HEK293 (cell line): ENCODE data around the gene PDE8B.

Experiments used
- BCL11A ChIP-seq: fragments of 450-650 bp; formaldehyde crosslinking; IDR thresholded peaks from 2 replicates; pipeline ENCODE4 v1.5.1; 2016; ENCODE audit warnings: low read depth, missing biosample characterization, missing genetic modification characterization
- SETDB1 ChIP-seq: IDR thresholded peaks from one replicate; pipeline ENCODE4 v1.6.1; 2017; ENCODE audit warnings: mild to moderate bottlenecking, low read length, moderate library complexity, mixed read lengths; ENCODE audit not compliant: insufficient read length
- TRIM28 ChIP-seq: IDR thresholded peaks from 2 replicates; pipeline ENCODE4 v1.6.1; 2011; ENCODE audit warnings: low read length, control low read depth, borderline replicate concordance
- YY1 ChIP-seq: fragments of 450-650 bp; formaldehyde crosslinking; IDR thresholded peaks from 2 replicates; pipeline ENCODE4 v1.5.1; 2018; ENCODE audit warnings: missing biosample characterization, missing genetic modification characterization
- ZBTB48 ChIP-seq: fragments of 450-650 bp; formaldehyde crosslinking; IDR thresholded peaks from 2 replicates; pipeline ENCODE4 v1.5.1; 2016; ENCODE audit warnings: missing biosample characterization, missing genetic modification characterization
- ZNF37A ChIP-seq: fragments of 450-650 bp; IDR thresholded peaks from 2 replicates; pipeline ENCODE4 v1.5.1; 2018; ENCODE audit warnings: missing biosample characterization, missing genetic modification characterization
- ZNF530 ChIP-seq: fragments of 450-650 bp; formaldehyde crosslinking; IDR thresholded peaks from 2 replicates; pipeline ENCODE4 v1.5.1; 2016; ENCODE audit warnings: low read depth, missing biosample characterization, missing genetic modification characterization
- ZNF549 ChIP-seq: fragments of 450-650 bp; IDR thresholded peaks from 2 replicates; pipeline ENCODE4 v1.5.1; 2018; ENCODE audit warnings: missing biosample characterization, missing genetic modification characterization, mild to moderate bottlenecking, inconsistent platforms, moderate library complexity
- ZNF658 ChIP-seq: fragments of 450-650 bp; formaldehyde crosslinking; IDR thresholded peaks from 2 replicates; pipeline ENCODE4; 2016; ENCODE audit warnings: missing biosample characterization, missing genetic modification characterization
- ZNF677 ChIP-seq: fragments of 450-650 bp; IDR thresholded peaks from 2 replicates; pipeline ENCODE4 v1.5.0; 2018; ENCODE audit warnings: missing biosample characterization, mild to moderate bottlenecking, missing genetic modification characterization, moderate library complexity
- TF ChIP-seq, protein P1 (sequence below): fragments of 450-650 bp; formaldehyde crosslinking; IDR thresholded peaks from 2 replicates; pipeline ENCODE4 v1.5.1; 2016; ENCODE audit warnings: missing biosample characterization, missing genetic modification characterization
- TF ChIP-seq, protein P2 (sequence below): fragments of 450-650 bp; formaldehyde crosslinking; IDR thresholded peaks from 2 replicates; pipeline ENCODE4 v1.5.1; 2016; ENCODE audit warnings: missing biosample characterization, missing genetic modification characterization
- TF ChIP-seq, protein P3 (sequence below): fragments of 450-650 bp; formaldehyde crosslinking; IDR thresholded peaks from 2 replicates; pipeline ENCODE4 v1.5.1; 2016; ENCODE audit warnings: missing biosample characterization, missing genetic modification characterization

DNA sequence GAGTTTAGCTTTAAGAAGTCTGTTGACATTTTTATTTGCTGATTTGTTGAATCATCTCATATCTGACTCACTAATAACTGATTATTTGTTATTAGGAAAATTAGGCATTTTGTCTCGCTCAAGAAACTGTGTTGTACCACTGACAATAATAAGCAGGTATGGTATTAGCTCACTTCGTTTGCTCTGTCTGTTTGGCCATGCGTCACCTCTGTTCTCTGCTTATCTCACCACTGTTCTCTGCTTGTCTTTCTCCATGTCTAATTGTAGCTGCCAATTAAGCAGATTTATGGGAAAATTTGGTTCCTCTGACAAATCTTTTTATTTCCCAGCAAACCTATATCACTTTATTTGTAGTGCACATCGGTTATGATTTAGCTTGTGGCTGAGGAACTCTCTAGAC is 142.8 kb downstream of the PDE8B start:
- no peak for TF ChIP-seq ZNF549
- TF ChIP-seq ZNF530 (tag by site-specific recombination) = no peak
- TF ChIP-seq, protein P1, sequence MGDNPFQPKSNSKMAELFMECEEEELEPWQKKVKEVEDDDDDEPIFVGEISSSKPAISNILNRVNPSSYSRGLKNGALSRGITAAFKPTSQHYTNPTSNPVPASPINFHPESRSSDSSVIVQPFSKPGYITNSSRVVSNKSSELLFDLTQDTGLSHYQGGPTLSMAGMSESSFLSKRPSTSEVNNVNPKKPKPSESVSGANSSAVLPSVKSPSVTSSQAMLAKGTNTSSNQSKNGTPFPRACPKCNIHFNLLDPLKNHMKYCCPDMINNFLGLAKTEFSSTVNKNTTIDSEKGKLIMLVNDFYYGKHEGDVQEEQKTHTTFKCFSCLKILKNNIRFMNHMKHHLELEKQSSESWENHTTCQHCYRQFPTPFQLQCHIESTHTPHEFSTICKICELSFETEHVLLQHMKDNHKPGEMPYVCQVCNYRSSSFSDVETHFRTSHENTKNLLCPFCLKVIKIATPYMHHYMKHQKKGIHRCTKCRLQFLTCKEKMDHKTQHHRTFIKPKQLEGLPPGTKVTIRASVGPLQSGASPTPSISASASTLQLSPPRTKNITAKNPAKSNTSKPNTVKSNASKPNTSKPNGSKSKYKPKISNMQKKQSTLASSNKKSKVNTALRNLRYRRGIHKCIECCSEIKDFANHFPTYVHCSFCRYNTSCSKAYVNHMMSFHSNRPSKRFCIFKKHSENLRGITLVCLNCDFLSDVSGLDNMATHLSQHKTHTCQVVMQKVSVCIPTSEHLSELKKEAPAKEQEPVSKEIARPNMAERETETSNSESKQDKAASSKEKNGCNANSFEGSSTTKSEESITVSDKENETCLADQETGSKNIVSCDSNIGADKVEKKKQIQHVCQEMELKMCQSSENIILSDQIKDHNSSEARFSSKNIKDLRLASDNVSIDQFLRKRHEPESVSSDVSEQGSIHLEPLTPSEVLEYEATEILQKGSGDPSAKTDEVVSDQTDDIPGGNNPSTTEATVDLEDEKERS (tag by site-specific recombination) = no peak
- no peak for TF ChIP-seq YY1 (tag by site-specific recombination)
- TF ChIP-seq ZBTB48 (tag by site-specific recombination) = no peak
- TF ChIP-seq, protein P2, sequence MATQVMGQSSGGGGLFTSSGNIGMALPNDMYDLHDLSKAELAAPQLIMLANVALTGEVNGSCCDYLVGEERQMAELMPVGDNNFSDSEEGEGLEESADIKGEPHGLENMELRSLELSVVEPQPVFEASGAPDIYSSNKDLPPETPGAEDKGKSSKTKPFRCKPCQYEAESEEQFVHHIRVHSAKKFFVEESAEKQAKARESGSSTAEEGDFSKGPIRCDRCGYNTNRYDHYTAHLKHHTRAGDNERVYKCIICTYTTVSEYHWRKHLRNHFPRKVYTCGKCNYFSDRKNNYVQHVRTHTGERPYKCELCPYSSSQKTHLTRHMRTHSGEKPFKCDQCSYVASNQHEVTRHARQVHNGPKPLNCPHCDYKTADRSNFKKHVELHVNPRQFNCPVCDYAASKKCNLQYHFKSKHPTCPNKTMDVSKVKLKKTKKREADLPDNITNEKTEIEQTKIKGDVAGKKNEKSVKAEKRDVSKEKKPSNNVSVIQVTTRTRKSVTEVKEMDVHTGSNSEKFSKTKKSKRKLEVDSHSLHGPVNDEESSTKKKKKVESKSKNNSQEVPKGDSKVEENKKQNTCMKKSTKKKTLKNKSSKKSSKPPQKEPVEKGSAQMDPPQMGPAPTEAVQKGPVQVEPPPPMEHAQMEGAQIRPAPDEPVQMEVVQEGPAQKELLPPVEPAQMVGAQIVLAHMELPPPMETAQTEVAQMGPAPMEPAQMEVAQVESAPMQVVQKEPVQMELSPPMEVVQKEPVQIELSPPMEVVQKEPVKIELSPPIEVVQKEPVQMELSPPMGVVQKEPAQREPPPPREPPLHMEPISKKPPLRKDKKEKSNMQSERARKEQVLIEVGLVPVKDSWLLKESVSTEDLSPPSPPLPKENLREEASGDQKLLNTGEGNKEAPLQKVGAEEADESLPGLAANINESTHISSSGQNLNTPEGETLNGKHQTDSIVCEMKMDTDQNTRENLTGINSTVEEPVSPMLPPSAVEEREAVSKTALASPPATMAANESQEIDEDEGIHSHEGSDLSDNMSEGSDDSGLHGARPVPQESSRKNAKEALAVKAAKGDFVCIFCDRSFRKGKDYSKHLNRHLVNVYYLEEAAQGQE (tag by site-specific recombination) = no peak
- no peak for TF ChIP-seq ZNF37A
- TF ChIP-seq SETDB1 = no peak
- TF ChIP-seq, protein P3, sequence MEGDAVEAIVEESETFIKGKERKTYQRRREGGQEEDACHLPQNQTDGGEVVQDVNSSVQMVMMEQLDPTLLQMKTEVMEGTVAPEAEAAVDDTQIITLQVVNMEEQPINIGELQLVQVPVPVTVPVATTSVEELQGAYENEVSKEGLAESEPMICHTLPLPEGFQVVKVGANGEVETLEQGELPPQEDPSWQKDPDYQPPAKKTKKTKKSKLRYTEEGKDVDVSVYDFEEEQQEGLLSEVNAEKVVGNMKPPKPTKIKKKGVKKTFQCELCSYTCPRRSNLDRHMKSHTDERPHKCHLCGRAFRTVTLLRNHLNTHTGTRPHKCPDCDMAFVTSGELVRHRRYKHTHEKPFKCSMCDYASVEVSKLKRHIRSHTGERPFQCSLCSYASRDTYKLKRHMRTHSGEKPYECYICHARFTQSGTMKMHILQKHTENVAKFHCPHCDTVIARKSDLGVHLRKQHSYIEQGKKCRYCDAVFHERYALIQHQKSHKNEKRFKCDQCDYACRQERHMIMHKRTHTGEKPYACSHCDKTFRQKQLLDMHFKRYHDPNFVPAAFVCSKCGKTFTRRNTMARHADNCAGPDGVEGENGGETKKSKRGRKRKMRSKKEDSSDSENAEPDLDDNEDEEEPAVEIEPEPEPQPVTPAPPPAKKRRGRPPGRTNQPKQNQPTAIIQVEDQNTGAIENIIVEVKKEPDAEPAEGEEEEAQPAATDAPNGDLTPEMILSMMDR = no peak
- TF ChIP-seq BCL11A (tag by site-specific recombination) = no peak
- no peak for TF ChIP-seq ZNF658 (tag by site-specific recombination)
- TF ChIP-seq TRIM28 = no peak
- no peak for TF ChIP-seq ZNF677
